Measurements from ENCODE around the gene CD248. TPM values are rescaled to one million over a fixed set of nuclear protein-coding genes. Genes with fewer than 3 reads are reported as not detected.
"Not testable (repeated sequence)": the region's sequence is repeated elsewhere in the genome, so short reads cannot be mapped to it uniquely, and the experiment has no call there.

Gene CD248
- total RNA-seq, 1 donor from 2014 or later: 193 TPM

- H3K36me3 ChIP-seq: no peaks in the 10 kb centered on the region
- no peak overlapping the region for H3K4me3 ChIP-seq
- intact Hi-C loops (cut with DNase I): no loop called here
- H3K27ac ChIP-seq: no peak overlapping the region
- peaks cover 7 to 8% of the 10 kb centered on the region in 2 donors for H3K4me1 ChIP-seq
- no peak for DNase-seq (ENCODE audit: low spot score in 2 of 2)
- no peaks in the 10 kb centered on the region for H3K27me3 ChIP-seq
- no peaks in the 10 kb centered on the region for H3K9me3 ChIP-seq
- TF ChIP-seq CTCF (IDR thresholded peaks at IDR 0.05): no peak
Measured at GRCh38 chr11:66322732-66323427, 6.0 kb upstream of the CD248 start.

DNA sequence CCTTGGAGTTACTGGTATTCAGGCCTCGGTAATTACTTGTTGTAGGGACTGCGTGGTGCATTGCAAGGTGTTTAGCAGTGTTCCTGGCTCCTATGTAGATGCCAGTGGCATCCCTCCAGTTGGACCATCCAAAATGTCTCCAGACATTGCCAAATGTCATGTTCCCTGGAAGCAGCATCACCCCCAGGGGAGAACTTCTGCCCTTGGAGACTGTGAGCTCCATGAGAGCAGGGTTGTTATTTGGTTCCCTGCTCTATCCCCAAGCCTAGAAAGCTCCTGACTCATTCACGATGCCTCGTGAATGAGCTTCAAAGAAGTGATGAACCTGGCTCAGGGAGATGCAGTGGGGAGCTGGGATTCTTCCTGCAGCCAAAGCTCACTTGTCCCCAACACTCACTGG is 4.8 kb upstream of the CD248 start:
- no peak overlapping the region for H3K27ac ChIP-seq
- DNase-seq (ENCODE audit: low spot score in 2 of 2): no peak
- H3K9me3 ChIP-seq: no peaks in the 10 kb centered on the region
- intact Hi-C loops (cut with DNase I): no loop called here
- H3K36me3 ChIP-seq: no peaks in the 10 kb centered on the region
- H3K4me3 ChIP-seq: no peak overlapping the region
- H3K4me1 ChIP-seq: peaks cover 14 to 19% of the 10 kb centered on the region in 2 donors
- TF ChIP-seq CTCF (IDR thresholded peaks at IDR 0.05): no peak
- H3K27me3 ChIP-seq: no peaks in the 10 kb centered on the region

GRCh38 chr11:66320748-66321147 is 3.9 kb upstream of the CD248 start:
- H3K4me3 ChIP-seq; H3K36me3 ChIP-seq; intact Hi-C loops (cut with DNase I); H3K27me3 ChIP-seq; H3K27ac ChIP-seq; H3K9me3 ChIP-seq; DNase-seq (ENCODE audit: low spot score in 2 of 2): not testable (repeated sequence)
- peaks cover 15 to 25% of the 10 kb centered on the region in 2 donors for H3K4me1 ChIP-seq

DNA sequence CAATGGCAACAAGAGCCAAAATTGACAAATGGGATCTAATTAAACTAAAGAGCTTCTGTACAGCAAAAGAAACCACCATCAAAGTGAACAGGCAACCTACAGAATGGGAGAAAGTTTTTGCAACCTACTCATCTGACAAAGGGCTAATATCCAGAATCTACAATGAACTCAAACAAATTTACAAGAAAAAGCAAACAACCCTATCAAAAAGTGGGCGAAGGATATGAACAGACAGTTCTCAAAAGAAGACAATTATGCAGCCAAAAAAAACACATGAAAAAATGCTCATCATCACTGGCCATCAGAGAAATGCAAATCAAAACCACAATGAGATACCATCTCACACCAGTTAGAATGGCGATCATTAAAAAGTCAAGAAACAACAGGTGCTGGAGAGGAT is 3.4 kb upstream of the CD248 start:
- H3K9me3 ChIP-seq; H3K36me3 ChIP-seq; H3K27me3 ChIP-seq; H3K27ac ChIP-seq; DNase-seq (ENCODE audit: low spot score in 2 of 2); H3K4me3 ChIP-seq; intact Hi-C loops (cut with DNase I): not testable (repeated sequence)
- H3K4me1 ChIP-seq: peaks cover 15 to 25% of the 10 kb centered on the region in 2 donors

GRCh38 chr11:66318600-66318970 is 1.7 kb upstream of the CD248 start:
- no peak for TF ChIP-seq CTCF (IDR thresholded peaks at IDR 0.05)
- H3K9me3 ChIP-seq: no peaks in the 10 kb centered on the region
- no peak overlapping the region for H3K27ac ChIP-seq
- H3K4me3 ChIP-seq: no peak overlapping the region
- intact Hi-C loops (cut with DNase I): no loop called here
- no peaks in the 10 kb centered on the region for H3K36me3 ChIP-seq
- peaks cover 15 to 25% of the 10 kb centered on the region in 2 donors for H3K4me1 ChIP-seq
- DNase-seq (ENCODE audit: low spot score in 2 of 2): no peak
- H3K27me3 ChIP-seq: no peaks in the 10 kb centered on the region

DNA sequence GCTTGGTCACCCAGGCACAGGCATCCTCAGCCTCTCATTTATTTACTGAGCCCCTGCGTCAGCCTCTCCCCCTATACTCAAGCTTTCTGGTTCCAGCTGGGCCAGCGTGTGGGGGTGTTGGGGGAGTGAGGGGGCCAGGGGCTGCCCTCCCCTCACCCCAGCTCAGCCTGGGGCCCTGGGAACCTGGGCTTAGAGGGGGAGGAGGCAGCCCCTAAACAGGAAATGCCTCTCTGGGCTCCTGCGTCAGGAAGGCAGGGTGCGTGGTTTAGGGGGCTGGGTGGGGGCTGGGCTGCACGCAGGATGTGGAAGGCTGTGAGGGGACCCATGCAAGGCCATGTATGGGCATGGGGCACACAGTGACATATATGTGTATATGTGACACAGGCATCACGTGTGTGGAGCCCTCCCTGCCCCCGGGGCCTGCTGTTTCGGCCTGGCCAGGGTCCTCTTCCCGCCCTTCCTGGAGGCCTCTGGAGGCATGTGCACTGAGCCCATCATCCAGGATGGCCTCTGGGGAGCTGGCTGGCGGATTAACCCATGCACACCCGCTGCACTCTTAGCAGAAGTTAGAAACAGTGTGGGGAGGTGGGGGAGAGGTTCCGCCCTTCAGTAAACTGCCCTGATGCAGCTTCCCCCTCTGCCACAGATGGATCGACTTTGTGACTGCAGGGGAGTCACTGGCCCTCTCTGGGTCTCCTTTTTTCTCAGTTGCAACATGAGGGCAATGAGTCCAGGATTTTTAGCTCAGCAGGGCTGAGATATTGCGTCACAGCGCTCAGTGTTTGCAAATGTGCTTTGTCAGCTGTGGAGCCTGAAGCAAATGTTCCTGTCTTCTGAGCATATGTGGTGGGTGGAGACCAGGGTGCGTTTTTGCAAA is 1.1 kb upstream of the CD248 start:
- H3K4me3 ChIP-seq: peak overlapping the region in 1 of 2 donors; percentile 85
- no peaks in the 10 kb centered on the region for H3K9me3 ChIP-seq
- TF ChIP-seq CTCF (IDR thresholded peaks at IDR 0.05): no peak
- no peaks in the 10 kb centered on the region for H3K36me3 ChIP-seq
- H3K27me3 ChIP-seq: no peaks in the 10 kb centered on the region
- H3K4me1 ChIP-seq: peaks cover 19 to 25% of the 10 kb centered on the region in 2 donors
- peak overlapping the region; percentile 51 to 77 for H3K27ac ChIP-seq
- intact Hi-C loops (cut with DNase I): no loop called here
- DNase-seq (ENCODE audit: low spot score in 2 of 2): peak in 1 of 2 donors; percentile 81
